PFSK-1 (cell line): ENCODE data around the gene LAMB3.

Experiments
- REST ChIP-seq, 2 experiments: IDR thresholded peaks; 2 replicates each; pipeline versions ENCODE4 v1.6.1 to v1.8.0; 2011 to 2012; ENCODE audit warnings: low read depth in 2 of 2, low read length in 2 of 2, control low read depth in 1 of 2, inconsistent platforms in 1 of 2, mild to moderate bottlenecking in 1 of 2, moderate library complexity in 1 of 2; ENCODE audit not compliant: insufficient read depth in 1 of 2
- SIN3A ChIP-seq: IDR thresholded peaks from 2 replicates; pipeline ENCODE4 v1.6.1; 2012; ENCODE audit warnings: mild to moderate bottlenecking, low read length, moderate library complexity, borderline replicate concordance; ENCODE audit not compliant: insufficient read depth

DNA sequence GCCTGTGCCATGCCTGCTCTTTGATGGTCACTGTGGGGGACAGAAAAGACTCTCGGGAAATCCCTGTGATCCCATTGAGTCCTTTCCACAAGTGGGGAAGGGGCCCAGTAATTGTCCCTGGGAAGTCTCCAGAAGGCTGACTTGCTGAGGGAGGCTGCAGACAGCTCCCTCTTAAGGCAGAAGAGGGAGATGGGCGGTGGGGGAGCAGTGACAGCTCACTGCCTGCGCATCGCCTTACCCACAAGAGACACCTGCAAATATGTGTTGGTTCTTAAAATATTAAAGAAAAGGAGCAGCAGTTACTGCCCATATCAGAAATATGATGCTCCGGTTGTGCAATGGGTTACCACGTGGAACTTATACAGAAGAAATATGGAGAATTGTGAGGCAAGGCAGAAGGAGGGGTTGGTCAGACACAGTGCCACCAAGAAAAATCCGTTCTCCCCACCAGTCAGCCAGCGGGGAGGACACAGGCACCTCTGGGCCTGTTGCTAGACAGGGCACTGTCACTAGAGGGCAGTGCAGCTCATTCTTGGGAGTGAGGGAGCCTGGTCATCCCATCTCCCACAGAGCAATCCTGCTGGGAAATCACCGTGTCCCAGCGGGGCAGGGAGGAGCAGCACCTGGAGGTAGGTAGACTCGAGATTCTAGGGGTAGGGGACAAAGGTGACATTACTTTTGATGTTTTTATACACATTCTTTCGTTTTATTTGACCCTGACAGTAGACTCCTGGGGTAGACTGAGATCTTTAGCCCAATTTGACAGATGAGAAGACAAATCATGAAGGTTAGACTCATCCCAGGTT is 75.6 kb downstream of the LAMB3 start:
- TF ChIP-seq SIN3A (no peak), REST (IDR thresholded peaks at IDR 0.05; ENCODE audit: insufficient read depth in 1 of 2, low read depth in 2 of 2, low read length in 2 of 2) (no peak)
